PC-3 (cell line): Measurements from ENCODE around the gene NME4.

Source experiments
- EZH2phosphoT487 ChIP-seq: fragments of 300-600 bp; sonication (generic); IDR thresholded peaks from 2 replicates; pipeline ENCODE4 v1.6.1; 2018; ENCODE audit warnings: mild to moderate bottlenecking, antibody characterized with exemption, low read length, borderline replicate concordance
- TF ChIP-seq, protein P1 (sequence below): fragments of 300-600 bp; sonication (generic); conservative IDR thresholded peaks from 2 replicates; pipeline ENCODE4 v1.5.1; 2017; ENCODE audit warnings: antibody characterized with exemption, low read depth, mild to moderate bottlenecking, low read length

DNA sequence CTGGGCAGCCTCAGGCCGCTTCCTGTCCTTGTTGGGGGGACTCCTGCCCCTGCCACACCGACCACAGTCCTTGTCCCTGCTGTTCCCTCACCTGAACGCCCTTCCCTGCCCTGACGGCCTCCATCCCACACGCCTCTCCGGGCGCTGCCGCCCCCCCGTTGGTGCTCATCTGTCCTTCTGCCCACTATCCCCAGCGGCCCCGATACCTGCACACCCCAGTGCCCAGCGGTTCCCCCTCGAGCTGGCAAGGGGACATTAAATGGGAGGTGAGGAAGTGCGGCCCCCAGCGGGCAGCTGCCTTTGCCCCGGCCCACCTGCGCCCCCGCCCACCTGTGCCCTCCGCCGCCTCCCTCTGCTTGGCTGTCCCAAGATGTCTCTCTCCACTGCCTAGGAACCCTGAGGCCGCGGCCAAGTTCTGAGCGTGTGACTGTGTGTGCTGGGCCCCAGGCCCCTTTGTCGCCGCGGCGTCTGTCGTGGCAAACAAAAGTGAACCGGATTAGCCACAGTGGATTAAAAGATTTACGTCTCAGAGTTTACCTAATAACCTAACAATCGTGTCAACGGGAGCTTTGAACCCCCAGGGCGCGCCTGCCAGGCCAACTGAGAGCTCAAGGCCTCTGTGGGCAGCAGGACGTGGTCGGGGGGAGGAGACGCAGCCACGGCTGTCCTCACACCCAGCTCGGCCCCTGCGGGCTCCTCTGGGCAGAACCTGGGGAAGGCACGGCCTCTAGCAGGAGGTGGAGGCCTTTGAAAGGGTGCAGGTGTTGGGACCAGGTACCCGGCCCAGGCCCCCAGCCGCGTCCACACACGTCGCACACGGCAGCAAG, 36.9 kb upstream of the NME4 start:
- TF ChIP-seq, protein P1, sequence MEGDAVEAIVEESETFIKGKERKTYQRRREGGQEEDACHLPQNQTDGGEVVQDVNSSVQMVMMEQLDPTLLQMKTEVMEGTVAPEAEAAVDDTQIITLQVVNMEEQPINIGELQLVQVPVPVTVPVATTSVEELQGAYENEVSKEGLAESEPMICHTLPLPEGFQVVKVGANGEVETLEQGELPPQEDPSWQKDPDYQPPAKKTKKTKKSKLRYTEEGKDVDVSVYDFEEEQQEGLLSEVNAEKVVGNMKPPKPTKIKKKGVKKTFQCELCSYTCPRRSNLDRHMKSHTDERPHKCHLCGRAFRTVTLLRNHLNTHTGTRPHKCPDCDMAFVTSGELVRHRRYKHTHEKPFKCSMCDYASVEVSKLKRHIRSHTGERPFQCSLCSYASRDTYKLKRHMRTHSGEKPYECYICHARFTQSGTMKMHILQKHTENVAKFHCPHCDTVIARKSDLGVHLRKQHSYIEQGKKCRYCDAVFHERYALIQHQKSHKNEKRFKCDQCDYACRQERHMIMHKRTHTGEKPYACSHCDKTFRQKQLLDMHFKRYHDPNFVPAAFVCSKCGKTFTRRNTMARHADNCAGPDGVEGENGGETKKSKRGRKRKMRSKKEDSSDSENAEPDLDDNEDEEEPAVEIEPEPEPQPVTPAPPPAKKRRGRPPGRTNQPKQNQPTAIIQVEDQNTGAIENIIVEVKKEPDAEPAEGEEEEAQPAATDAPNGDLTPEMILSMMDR = no peak
- TF ChIP-seq EZH2phosphoT487 = no peak
